ENCODE results near the gene CACNG1. TPM values are rescaled to one million over a fixed set of nuclear protein-coding genes. Genes with fewer than 3 reads are reported as not detected.
"Not testable (repeated sequence)": the region's sequence is repeated elsewhere in the genome, so short reads cannot be mapped to it uniquely, and the experiment has no call there.

Gene CACNG1
- total RNA-seq, 2 experiments from 2014 or later = not detected

- no peak overlapping the region for H2AFZ ChIP-seq (ENCODE audit: low read length)
- H3K4me2 ChIP-seq (ENCODE audit: low read length) = no peak overlapping the region
- intact Hi-C loops (cut with micrococcal nuclease; ENCODE audit: unreplicated experiment) = no loop called here
- no peaks in the 10 kb centered on the region for H3K4me1 ChIP-seq (ENCODE audit: insufficient read depth, low read length, poor library complexity, severe bottlenecking)
- no peak overlapping the region for H3K4me3 ChIP-seq (ENCODE audit: low read depth, low read length, poor library complexity, severe bottlenecking)
- BruUV-seq (replicated peaks) = no TSS peak
- CTCF ChIA-PET (ENCODE audit: unreplicated experiment) = interaction anchor here (0.6 kb wide), 1 partner anchor 58 kb away, joined by 3 read pairs; no protein-coding TSS in a partner anchor
- no peaks in the 10 kb centered on the region for H3K9me2 ChIP-seq (ENCODE audit: insufficient read depth, low read length)
- no peak overlapping the region for H3K27ac ChIP-seq (ENCODE audit: low read depth, low read length, poor library complexity, severe bottlenecking)
- no peaks in the 10 kb centered on the region for H3K79me2 ChIP-seq (ENCODE audit: insufficient read depth, low read depth, low read length)
- H3K36me3 ChIP-seq (ENCODE audit: insufficient read depth, low read length) = peaks cover 3% of the 10 kb centered on the region; the same call in 1 of the 2 replicates
- DNase-seq (ENCODE audit: low spot score) = no peak
- TF ChIP-seq CTCF (conservative IDR thresholded peaks at IDR 0.05; ENCODE audit: low read length) (no peak), EZH2phosphoT487 (IDR thresholded peaks at IDR 0.05; ENCODE audit: borderline replicate concordance, low read depth, low read length) (no peak)
- POLR2A ChIA-PET = no interaction called here
- H4K20me1 ChIP-seq (ENCODE audit: insufficient read depth, low read length) = no peaks in the 10 kb centered on the region
- no peaks in the 10 kb centered on the region for H3K9me3 ChIP-seq (ENCODE audit: low read length)
Measured at GRCh38 chr17:67093348-67093747, 49.0 kb downstream of the CACNG1 start.

- POLR2A ChIA-PET = interaction anchor here (1.3 kb wide), 1 partner anchor 13 kb away, joined by 5 read pairs; no protein-coding TSS in a partner anchor
- H3K79me2 ChIP-seq (ENCODE audit: insufficient read depth, low read depth, low read length); H4K20me1 ChIP-seq (ENCODE audit: insufficient read depth, low read length); H3K4me1 ChIP-seq (ENCODE audit: insufficient read depth, low read length, poor library complexity, severe bottlenecking); H3K9me3 ChIP-seq (ENCODE audit: low read length); H3K4me3 ChIP-seq (ENCODE audit: low read depth, low read length, poor library complexity, severe bottlenecking); BruUV-seq (replicated peaks); DNase-seq (ENCODE audit: low spot score); H3K36me3 ChIP-seq (ENCODE audit: insufficient read depth, low read length); H3K27ac ChIP-seq (ENCODE audit: low read depth, low read length, poor library complexity, severe bottlenecking); H2AFZ ChIP-seq (ENCODE audit: low read length); CTCF ChIA-PET (ENCODE audit: unreplicated experiment); intact Hi-C loops (cut with micrococcal nuclease; ENCODE audit: unreplicated experiment); H3K9me2 ChIP-seq (ENCODE audit: insufficient read depth, low read length); H3K4me2 ChIP-seq (ENCODE audit: low read length): not testable (repeated sequence)
Measured at GRCh38 chr17:67095291-67095690, 50.9 kb downstream of the CACNG1 start.

- H3K4me3 ChIP-seq (ENCODE audit: low read depth, low read length, poor library complexity, severe bottlenecking) = no peak overlapping the region
- ChIA-PET CTCF (ENCODE audit: unreplicated experiment) (no interaction called here), POLR2A (interaction anchor here (1.0 to 1.3 kb wide), 2 partner anchors 12 to 14 kb away, joined by 3 to 5 read pairs; no protein-coding TSS in a partner anchor)
- no peaks in the 10 kb centered on the region for H3K4me1 ChIP-seq (ENCODE audit: insufficient read depth, low read length, poor library complexity, severe bottlenecking)
- no peak for DNase-seq (ENCODE audit: low spot score)
- H3K9me2 ChIP-seq (ENCODE audit: insufficient read depth, low read length) = no peaks in the 10 kb centered on the region
- H3K27ac ChIP-seq (ENCODE audit: low read depth, low read length, poor library complexity, severe bottlenecking) = no peak overlapping the region
- H2AFZ ChIP-seq (ENCODE audit: low read length) = no peak overlapping the region
- no peaks in the 10 kb centered on the region for H4K20me1 ChIP-seq (ENCODE audit: insufficient read depth, low read length)
- H3K36me3 ChIP-seq (ENCODE audit: insufficient read depth, low read length) = peaks cover 8% of the 10 kb centered on the region; the same call in 1 of the 2 replicates
- H3K79me2 ChIP-seq (ENCODE audit: insufficient read depth, low read depth, low read length) = no peaks in the 10 kb centered on the region
- TF ChIP-seq EZH2phosphoT487 (IDR thresholded peaks at IDR 0.05; ENCODE audit: borderline replicate concordance, low read depth, low read length) = no peak
- no peak for TF ChIP-seq CTCF (conservative IDR thresholded peaks at IDR 0.05; ENCODE audit: low read length)
- intact Hi-C loops (cut with micrococcal nuclease; ENCODE audit: unreplicated experiment) = no loop called here
- H3K4me2 ChIP-seq (ENCODE audit: low read length) = no peak overlapping the region
- H3K9me3 ChIP-seq (ENCODE audit: low read length) = no peaks in the 10 kb centered on the region
- BruUV-seq (replicated peaks) = no TSS peak
Measured at GRCh38 chr17:67095803-67096202, 51.4 kb downstream of the CACNG1 start.

All from OCI-LY7 (cell line).